GM12878 (cell line): ENCODE measurements around the gene TEN1. TPM values are rescaled to one million over a fixed set of nuclear protein-coding genes. Genes with fewer than 3 reads are reported as not detected.
"Not testable (repeated sequence)": the region's sequence is repeated elsewhere in the genome, so short reads cannot be mapped to it uniquely, and the experiment has no call there.

Experiments used
- ATAC-seq: fragments of 200-7000 bp; cut with Tn5 transposase; 3 replicates; pipeline ENCODE4 v1.9.1; 2020; ENCODE audit warnings: mild to moderate bottlenecking, moderate library complexity
- BruUV-seq: library from RNA; stranded (reverse); fragments of 400-500 nt; replicated peaks from 2 replicates; lab custom pipeline; 2021; lab: Mats Ljungman, UMichigan
- CTCF ChIA-PET: fragments of 300-600 bp; sonication (Branson Sonifier 250); formaldehyde crosslinking; extraction: SDS; loops from one replicate; lab custom pipeline; 2021; ENCODE audit warnings: inconsistent platforms; lab: Yijun Ruan, JAX
- POLR2A ChIA-PET: fragments of 350-600 bp; formaldehyde crosslinking; extraction: SDS; loops from one replicate; lab custom pipeline; 2021; ENCODE audit warnings: inconsistent platforms; lab: Charles Lee
- RAD21 ChIA-PET: fragments of 300-600 bp; sonication (Branson Sonifier 250); formaldehyde crosslinking; loops from one replicate; lab custom pipeline; 2023; ENCODE audit warnings: antibody characterized with exemption; ENCODE audit not compliant: unreplicated experiment; lab: Charles Lee
- SMC1A ChIA-PET: fragments of 300-600 bp; sonication (Branson Sonifier 250); formaldehyde crosslinking; loops from one replicate; lab custom pipeline; 2023; ENCODE audit not compliant: unreplicated experiment, uncharacterized antibody; lab: Charles Lee
- DNase-seq: peaks from one replicate; pipeline ENCODE4 v3.0.0-alpha.2; 2011; ENCODE audit warnings: low read depth, low spot score
- FAIRE-seq: peaks from 3 replicates; lab custom pipeline; 2011; peaks lifted over from hg19 to GRCh38; lab: Jason Lieb, UNC
- H2AFZ ChIP-seq: 2 replicates; pipeline ENCODE4 v1.6.0; 2011; ENCODE audit warnings: low read depth, low read length, control low read depth; ENCODE audit not compliant: control insufficient read depth
- H3K27ac ChIP-seq: 2 replicates; pipeline ENCODE4 v1.5.1; 2011; ENCODE audit warnings: control low read depth; ENCODE audit not compliant: control insufficient read depth, insufficient read depth
- H3K27me3 ChIP-seq, 2 experiments: replicated peaks in 1 of 2; 2 replicates each; pipeline versions ENCODE4 v1.6.0 to v1.6.1; 2011; ENCODE audit warnings: low read length in 1 of 2; ENCODE audit not compliant: control insufficient read depth in 2 of 2, insufficient read depth in 2 of 2
- H3K36me3 ChIP-seq, 2 experiments: 2 replicates each; pipeline ENCODE4 v1.5.1; 2011; ENCODE audit warnings: low read length in 1 of 2; ENCODE audit not compliant: control insufficient read depth in 2 of 2, insufficient read depth in 2 of 2
- H3K4me1 ChIP-seq: 2 replicates; pipeline ENCODE4 v1.6.1; 2011; ENCODE audit warnings: mild to moderate bottlenecking, low read length, moderate library complexity, mixed read lengths; ENCODE audit not compliant: control insufficient read depth, insufficient read depth
- H3K4me2 ChIP-seq: 2 replicates; pipeline ENCODE4 v1.6.0; 2011; ENCODE audit warnings: control low read depth; ENCODE audit not compliant: control insufficient read depth, insufficient read depth
- H3K4me3 ChIP-seq: fragments of 200-600 bp; sonication (generic); 2 replicates; pipeline ENCODE4 v1.5.1; 2016
- H3K79me2 ChIP-seq: 2 replicates; pipeline ENCODE4 v1.6.0; 2011; ENCODE audit warnings: low read length; ENCODE audit not compliant: control insufficient read depth, insufficient read depth
- H3K9ac ChIP-seq: 2 replicates; pipeline ENCODE4 v1.8.0; 2011; ENCODE audit warnings: low read length, control low read depth, mixed read lengths; ENCODE audit not compliant: control insufficient read depth, insufficient read depth
- H3K9me3 ChIP-seq: replicated peaks from 3 replicates; pipeline ENCODE4 v1.5.1; 2011; ENCODE audit warnings: mild to moderate bottlenecking, low read length; ENCODE audit not compliant: control insufficient read depth, insufficient read depth
- H4K20me1 ChIP-seq: 2 replicates; pipeline ENCODE4 v1.6.0; 2011; ENCODE audit not compliant: control insufficient read depth, insufficient read depth
- NRF1 ChIP-seq: conservative IDR thresholded peaks from 2 replicates; pipeline ENCODE4 v1.6.1; 2011; ENCODE audit warnings: mild to moderate bottlenecking, low read depth, low read length, improper control_type of control experiment
- SREBF1 ChIP-seq: IDR thresholded peaks from 2 replicates; pipeline ENCODE4 v1.6.1; 2012; ENCODE audit warnings: mild to moderate bottlenecking, low read length
- ZBTB33 ChIP-seq: fragments of 450-650 bp; IDR thresholded peaks from 2 replicates; pipeline ENCODE4 v1.6.1; 2017; ENCODE audit warnings: mild to moderate bottlenecking
- ZZZ3 ChIP-seq: IDR thresholded peaks from 2 replicates; pipeline ENCODE4 v1.6.1; 2011; ENCODE audit warnings: low read depth; ENCODE audit not compliant: control insufficient read depth, insufficient read length
- WGBS: methylation state at CpG from one replicate; pipeline ENCODE4 v1.1.6; 2016; ENCODE audit warnings: low lambda C conversion rate; ENCODE audit not compliant: insufficient replicate concordance, insufficient coverage; ENCODE audit errors: missing lambda C conversion rate; 5-methylcytosine and 5-hydroxymethylcytosine counted together
- in situ Hi-C: fragments of 300-500 bp; cut with MboI; formaldehyde crosslinking; loops from 9 replicates; pipeline ENCODE4 v1.14.3; 2018; ENCODE audit warnings: mixed read lengths
- intact Hi-C: fragments of 100-400 bp; cut with micrococcal nuclease; formaldehyde crosslinking; loops from one replicate; pipeline ENCODE4 v1.14.2; 2022; ENCODE audit not compliant: unreplicated experiment
- polyA plus RNA-seq, 11 experiments: library from polyadenylated mRNA; depleted of rRNA in 4 of 11; unstranded in 6 of 11; stranded (reverse) in 5 of 11; fragments of >200 nt; fragmentation: Nextera tagmentation in 4 of 11; fragmentation: Illumina TruSeq in 1 of 11; extraction: Ambion mirVana in 4 of 11; extraction: Trizol in 1 of 11; gene quantifications; 1 replicate in 1 of 11; 2 replicates in 10 of 11; pipeline versions ENCODE4 v1.2.1 to v1.2.3, GENCODE V29; 2011 to 2016; ENCODE audit warnings: inconsistent platforms in 2 of 11, missing spikeins in 2 of 11, low read depth in 1 of 11
- total RNA-seq, 4 experiments: library from RNA; depleted of rRNA in 3 of 4; stranded (reverse); fragments of >200 nt in 3 of 4; fragmentation: Illumina TruSeq in 1 of 4; extraction: Trizol in 1 of 4; gene quantifications; 2 replicates each; pipeline versions ENCODE4 v1.2.1 to v1.2.3, GENCODE V29; 2013 to 2021

TEN1 gene
- total and polyA plus RNA-seq, 10 of the 15 experiments (the other 5 are each of a cell fraction or from before 2014, with no cell fraction given), result 1.1 to 33.1 (median 17.4) TPM

DNA sequence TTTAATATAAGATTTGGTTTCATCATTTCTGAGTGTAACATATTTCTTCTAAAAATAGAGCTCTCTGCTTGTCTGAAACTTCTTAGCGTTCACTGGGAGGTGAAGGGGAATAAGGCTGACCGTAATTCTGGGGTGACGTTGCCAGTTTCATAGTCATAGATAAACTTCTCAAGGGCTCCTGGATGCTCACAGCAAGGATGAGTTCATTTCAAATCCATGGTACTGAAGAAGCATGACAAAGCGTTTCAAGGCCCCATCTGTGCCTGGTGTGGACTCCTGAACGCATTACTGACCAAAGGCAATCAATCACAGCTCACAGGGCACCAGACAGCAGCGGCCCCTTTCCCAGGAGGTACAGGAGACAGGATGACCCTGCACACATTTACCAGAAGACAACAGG is 60.1 kb downstream of the TEN1 start:
- no peak overlapping the region for H3K4me2 ChIP-seq
- 91% methylated on average over 6 of the region's 6 CpGs for WGBS
- POLR2A ChIA-PET, result no interaction called here
- H3K27ac ChIP-seq, result no peak overlapping the region
- RAD21 ChIA-PET, result no interaction called here
- H3K79me2 ChIP-seq, result no peaks in the 10 kb centered on the region
- FAIRE-seq (no peak), ATAC-seq (no peak), DNase-seq (no peak)
- no peak for TF ChIP-seq ZZZ3
- intact Hi-C loops, result no loop called here
- no peak overlapping the region for H3K4me3 ChIP-seq
- peaks cover 24 to 38% of the 10 kb centered on the region in 2 experiments for H3K36me3 ChIP-seq
- H4K20me1 ChIP-seq, result no peaks in the 10 kb centered on the region
- H3K4me1 ChIP-seq, result no peaks in the 10 kb centered on the region
- TSS peak; percentile 67 for BruUV-seq
- H3K9me3 ChIP-seq, result no peaks in the 10 kb centered on the region
- H3K27me3 ChIP-seq, result no peaks in the 10 kb centered on the region
- H3K9ac ChIP-seq, result no peak overlapping the region
- H2AFZ ChIP-seq, result no peak overlapping the region
- in situ Hi-C loops, result no loop called here
- CTCF ChIA-PET, result no interaction called here
- SMC1A ChIA-PET, result no interaction called here

GRCh38 chr17:76040376-76040775 is 61.3 kb downstream of the TEN1 start:
- no peaks in the 10 kb centered on the region for H3K4me1 ChIP-seq
- TF ChIP-seq NRF1 (no peak), SREBF1 (no peak), ZBTB33 (no peak)
- TF ChIP-seq, all 136 proteins: peak for 0
- no peak for DNase-seq
- Histone ChIP-seq H3K36me3 (peaks cover 29 to 46% of the 10 kb centered on the region in 2 experiments), H3K27ac (no peak overlapping the region), H3K27me3 (no peaks in the 10 kb centered on the region), H3K79me2 (no peaks in the 10 kb centered on the region), H3K9ac (no peak overlapping the region), H2AFZ (no peak overlapping the region), H3K4me2 (no peak overlapping the region), H3K4me3 (no peak overlapping the region), H4K20me1 (no peaks in the 10 kb centered on the region), H3K9me3 (no peaks in the 10 kb centered on the region)
- ChIA-PET POLR2A (no interaction called here), SMC1A (no interaction called here), RAD21 (no interaction called here), CTCF (interaction anchor here (1.2 to 1.6 kb wide), 2 partner anchors 9 to 35 kb away, joined by 3 to 4 read pairs; no protein-coding TSS in a partner anchor)
- 91% methylated on average over 6 of the region's 6 CpGs for WGBS
- in situ Hi-C loops (no loop called here), intact Hi-C loops (no loop called here)
- ATAC-seq, result no peak
- FAIRE-seq, result no peak
- BruUV-seq, result no TSS peak

DNA sequence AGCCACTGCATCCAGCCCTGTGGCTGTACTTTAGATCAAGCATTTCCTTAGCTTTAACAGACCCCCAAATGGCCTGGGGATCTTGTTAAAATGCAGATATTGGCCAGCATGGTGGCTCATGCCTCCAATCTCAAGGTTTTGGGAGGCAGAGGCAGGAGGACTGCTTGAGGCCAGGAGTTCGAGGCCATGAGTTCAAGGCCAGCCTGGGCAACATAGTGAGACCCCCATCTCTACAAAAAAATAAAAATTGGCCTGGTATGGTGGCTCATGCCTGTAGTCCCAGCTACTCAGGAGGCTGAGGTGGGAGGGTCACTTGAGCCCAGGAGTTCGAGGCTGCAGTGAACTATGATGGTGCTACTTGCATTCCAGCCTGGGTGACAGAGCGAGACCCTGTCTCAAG is 63.8 kb downstream of the TEN1 start:
- H2AFZ ChIP-seq, DNase-seq, H3K9me3 ChIP-seq, H3K27me3 ChIP-seq, H3K79me2 ChIP-seq, BruUV-seq, ATAC-seq, H3K27ac ChIP-seq, SMC1A ChIA-PET, H3K4me3 ChIP-seq, H3K9ac ChIP-seq, CTCF ChIA-PET, H3K4me2 ChIP-seq, FAIRE-seq, intact Hi-C loops, H4K20me1 ChIP-seq, in situ Hi-C loops, POLR2A ChIA-PET, H3K4me1 ChIP-seq: not testable (repeated sequence)
- RAD21 ChIA-PET, result interaction anchor here (1.2 kb wide), 1 partner anchor 356 kb away, joined by 5 read pairs; no protein-coding TSS in a partner anchor
- H3K36me3 ChIP-seq, result peaks cover 40 to 49% of the 10 kb centered on the region in 2 experiments
- WGBS, result 98% methylated on average over 3 of the region's 3 CpGs
